Activated CD4-positive, alpha-beta memory T cell treated with anti-CD3 and anti-CD28 coated beads, Interleukin-2, amount 10 ng/mL, durations not matched to agents 7 days and 5 days (primary cell): ENCODE data around the gene HOXA10. TPM values are rescaled to one million over a fixed set of nuclear protein-coding genes. Genes with fewer than 3 reads are reported as not detected.

Experiments used
- CTCF ChIA-PET: fragments of 350-600 bp; sonication (Branson Sonifier 250); formaldehyde crosslinking; loops from one replicate; lab custom pipeline; 2021; ENCODE audit warnings: antibody characterized with exemption, inconsistent platforms; lab: Charles Lee
- POLR2A ChIA-PET: fragments of 350-600 bp; sonication (Branson Sonifier 250); formaldehyde crosslinking; loops from one replicate; lab custom pipeline; 2021; ENCODE audit warnings: antibody characterized with exemption; lab: Charles Lee
- DNase-seq: peaks from one replicate; pipeline ENCODE4 v3.0.0-alpha.2; 2020
- H3K27ac Mint-ChIP-seq: one replicate; pipeline ENCODE4 v1.8.0; 2021; ENCODE audit warnings: mild to moderate bottlenecking, mixed read lengths
- H3K27me3 Mint-ChIP-seq: one replicate; pipeline ENCODE4 v1.8.0; 2021; ENCODE audit warnings: mixed read lengths
- H3K36me3 Mint-ChIP-seq: one replicate; pipeline ENCODE4 v1.8.0; 2021; ENCODE audit warnings: low read depth, mixed read lengths
- H3K4me1 Mint-ChIP-seq: one replicate; pipeline ENCODE4 v1.8.0; 2021; ENCODE audit warnings: mixed read lengths
- H3K4me3 Mint-ChIP-seq: one replicate; pipeline ENCODE4 v1.8.0; 2021; ENCODE audit warnings: mild to moderate bottlenecking, mixed read lengths
- H3K9me3 Mint-ChIP-seq: one replicate; pipeline ENCODE4 v1.8.0; 2021; ENCODE audit warnings: mixed read lengths
- total RNA-seq, 2 experiments: library from RNA; stranded (reverse); gene quantifications; one replicate each; pipeline ENCODE4 v1.2.3, GENCODE V29; 2021

The HOXA10 gene
- total RNA-seq, 2 experiments from 2014 or later = not detected

GRCh38 chr7:27143023-27143949, 30.8 kb downstream of the HOXA10 start, which contains the start of gene HOXA5:
Gene HOXA5, minus strand, starts transcription at chr7:27143681. Its CDS starts 74 bp downstream, at chr7:27143607.
- no peak for DNase-seq
- no peaks in the 10 kb centered on the region for H3K9me3 Mint-ChIP-seq
- H3K36me3 Mint-ChIP-seq = no peaks in the 10 kb centered on the region
- H3K27ac Mint-ChIP-seq = no peak within 1 kb of the TSS
- peaks cover 24% of the 10 kb centered on the region for H3K27me3 Mint-ChIP-seq
- no peak within 1 kb of the TSS for H3K4me3 Mint-ChIP-seq
- ChIA-PET POLR2A (no interaction called here), CTCF (interaction anchor here (0.9 to 1.5 kb wide), 2 partner anchors 20 to 464 kb away, joined by 3 read pairs; no protein-coding TSS in a partner anchor)
- H3K4me1 Mint-ChIP-seq = peaks cover 2% of the 10 kb centered on the region

- no peak overlapping the region for H3K4me3 Mint-ChIP-seq
- H3K27ac Mint-ChIP-seq = no peak overlapping the region
- CTCF ChIA-PET = interaction anchor here (2.0 kb wide), 1 partner anchor 8 kb away, joined by 7 read pairs; no protein-coding TSS in a partner anchor
These were observed 31.5 kb downstream of the HOXA10 start for GRCh38 chr7:27142580-27143022.

GRCh38 chr7:27141923-27142579, 32.1 kb downstream of the HOXA10 start:
- H3K4me1 Mint-ChIP-seq = no peaks in the 10 kb centered on the region
- H3K27me3 Mint-ChIP-seq = peaks cover 25% of the 10 kb centered on the region
- CTCF ChIA-PET = interaction anchor here (2.0 kb wide), 1 partner anchor 8 kb away, joined by 7 read pairs; no protein-coding TSS in a partner anchor

More at GRCh38 chr7:27142580-27143022, 31.5 kb downstream of the HOXA10 start:
- no peaks in the 10 kb centered on the region for H3K36me3 Mint-ChIP-seq
- POLR2A ChIA-PET = no interaction called here
- H3K4me1 Mint-ChIP-seq = no peaks in the 10 kb centered on the region
- no peak for DNase-seq
- H3K9me3 Mint-ChIP-seq = no peaks in the 10 kb centered on the region
- H3K27me3 Mint-ChIP-seq = peaks cover 25% of the 10 kb centered on the region

GRCh38 chr7:27141137-27141922, 32.8 kb downstream of the HOXA10 start:
- H3K4me3 Mint-ChIP-seq = no peak overlapping the region
- no peaks in the 10 kb centered on the region for H3K36me3 Mint-ChIP-seq
- ChIA-PET CTCF (interaction anchor here (2.0 kb wide), 1 partner anchor 9 kb away, joined by 7 read pairs; no protein-coding TSS in a partner anchor), POLR2A (no interaction called here)
- no peak overlapping the region for H3K27ac Mint-ChIP-seq
- DNase-seq = no peak
- no peaks in the 10 kb centered on the region for H3K9me3 Mint-ChIP-seq
- no peaks in the 10 kb centered on the region for H3K4me1 Mint-ChIP-seq
- peaks cover 24% of the 10 kb centered on the region for H3K27me3 Mint-ChIP-seq

More at GRCh38 chr7:27141923-27142579, 32.1 kb downstream of the HOXA10 start:
- Mint-ChIP-seq H3K9me3 (no peaks in the 10 kb centered on the region), H3K27ac (no peak overlapping the region), H3K4me3 (no peak overlapping the region), H3K36me3 (no peaks in the 10 kb centered on the region)
- POLR2A ChIA-PET = no interaction called here
- DNase-seq = no peak

- H3K27me3 Mint-ChIP-seq = peaks cover 30% of the 10 kb centered on the region
- DNase-seq = no peak
- CTCF ChIA-PET = interaction anchor here (2.0 kb wide), 1 partner anchor 10 kb away, joined by 7 read pairs; no protein-coding TSS in a partner anchor
- H3K4me1 Mint-ChIP-seq = peaks cover 4% of the 10 kb centered on the region
- POLR2A ChIA-PET = no interaction called here
- H3K9me3 Mint-ChIP-seq = no peaks in the 10 kb centered on the region
- no peaks in the 10 kb centered on the region for H3K36me3 Mint-ChIP-seq
- no peak overlapping the region for H3K27ac Mint-ChIP-seq
- no peak overlapping the region for H3K4me3 Mint-ChIP-seq
These were observed 33.8 kb downstream of the HOXA10 start for GRCh38 chr7:27140126-27140857.

- Mint-ChIP-seq H3K36me3 (no peaks in the 10 kb centered on the region), H3K4me3 (no peak overlapping the region), H3K27me3 (peaks cover 36% of the 10 kb centered on the region), H3K27ac (no peak overlapping the region), H3K4me1 (peaks cover 12% of the 10 kb centered on the region), H3K9me3 (no peaks in the 10 kb centered on the region)
- DNase-seq = no peak
- CTCF ChIA-PET = no interaction called here
- POLR2A ChIA-PET = no interaction called here
These were observed 34.6 kb downstream of the HOXA10 start for GRCh38 chr7:27139334-27140125.

- H3K4me1 Mint-ChIP-seq = peaks cover 18% of the 10 kb centered on the region
- no peaks in the 10 kb centered on the region for H3K36me3 Mint-ChIP-seq
- ChIA-PET CTCF (no interaction called here), POLR2A (no interaction called here)
- H3K27ac Mint-ChIP-seq = no peak overlapping the region
- no peak for DNase-seq
- no peaks in the 10 kb centered on the region for H3K9me3 Mint-ChIP-seq
- H3K27me3 Mint-ChIP-seq = peaks cover 41% of the 10 kb centered on the region
- H3K4me3 Mint-ChIP-seq = no peak overlapping the region
These were observed 35.2 kb downstream of the HOXA10 start for GRCh38 chr7:27138985-27139333.

- peaks cover 20% of the 10 kb centered on the region for H3K4me1 Mint-ChIP-seq
- DNase-seq = no peak
- ChIA-PET POLR2A (no interaction called here), CTCF (no interaction called here)
- H3K4me3 Mint-ChIP-seq = no peak overlapping the region
- H3K36me3 Mint-ChIP-seq = no peaks in the 10 kb centered on the region
- no peak overlapping the region for H3K27ac Mint-ChIP-seq
- no peaks in the 10 kb centered on the region for H3K9me3 Mint-ChIP-seq
- H3K27me3 Mint-ChIP-seq = peaks cover 44% of the 10 kb centered on the region
These were observed 35.6 kb downstream of the HOXA10 start for GRCh38 chr7:27138472-27138871.

- ChIA-PET POLR2A (no interaction called here), CTCF (no interaction called here)
- Mint-ChIP-seq H3K9me3 (no peaks in the 10 kb centered on the region), H3K4me1 (peaks cover 20% of the 10 kb centered on the region), H3K4me3 (no peak overlapping the region), H3K36me3 (no peaks in the 10 kb centered on the region), H3K27ac (no peak overlapping the region), H3K27me3 (peaks cover 50% of the 10 kb centered on the region)
- no peak for DNase-seq
These were observed 36.3 kb downstream of the HOXA10 start for GRCh38 chr7:27137640-27138315.

GRCh38 chr7:27134392-27134791, 39.7 kb downstream of the HOXA10 start:
- Mint-ChIP-seq H3K9me3 (no peaks in the 10 kb centered on the region), H3K27me3 (peaks cover 60% of the 10 kb centered on the region), H3K4me3 (no peak overlapping the region), H3K4me1 (peaks cover 20% of the 10 kb centered on the region), H3K27ac (no peak overlapping the region), H3K36me3 (no peaks in the 10 kb centered on the region)
- no peak for DNase-seq
- POLR2A ChIA-PET = interaction anchor here (0.7 kb wide), 1 partner anchor 104 kb away, joined by 3 read pairs; no protein-coding TSS in a partner anchor
- CTCF ChIA-PET = no interaction called here
